H1 (cell line): ENCODE results near the gene EVI5. TPM values are rescaled to one million over a fixed set of nuclear protein-coding genes. Genes with fewer than 3 reads are reported as not detected.
"Not testable (repeated sequence)": the region's sequence is repeated elsewhere in the genome, so short reads cannot be mapped to it uniquely, and the experiment has no call there.

Source experiments
- CTCF ChIA-PET: fragments of 300-600 bp; sonication (Branson Sonifier 250); formaldehyde crosslinking; loops from one replicate; lab custom pipeline; 2021; ENCODE audit not compliant: partially characterized antibody; lab: Charles Lee
- POLR2A ChIA-PET: fragments of 300-600 bp; sonication (Branson Sonifier 250); formaldehyde crosslinking; loops from one replicate; lab custom pipeline; 2021; ENCODE audit warnings: inconsistent platforms; ENCODE audit not compliant: partially characterized antibody; lab: Charles Lee
- DNase-seq, 2 experiments: peaks; one replicate each; pipeline versions ENCODE4 v3.0.0 to v3.0.0-alpha.2; 2010 to 2022; ENCODE audit warnings: low spot score in 2 of 2, low read depth in 1 of 2, mixed read lengths in 1 of 2
- FAIRE-seq: peaks from 2 replicates; lab custom pipeline; 2011; peaks lifted over from hg19 to GRCh38; lab: Jason Lieb, UNC
- H2AFZ ChIP-seq: 2 replicates; pipeline ENCODE4 v1.8.1; 2012; ENCODE audit warnings: low read length, inconsistent platforms
- H2AK5ac ChIP-seq: 2 replicates; pipeline ENCODE4 v1.6.1; 2013; ENCODE audit warnings: low read depth, low read length
- H2BK120ac ChIP-seq: replicated peaks from 2 replicates; pipeline ENCODE3; 2013; ENCODE audit warnings: low read depth, low read length, inconsistent platforms
- H2BK12ac ChIP-seq: 2 replicates; pipeline ENCODE4 v1.6.1; 2013; ENCODE audit warnings: low read depth, low read length
- H2BK15ac ChIP-seq: 2 replicates; pipeline ENCODE4 v1.6.1; 2013; ENCODE audit warnings: low read length
- H2BK20ac ChIP-seq: 2 replicates; pipeline ENCODE4 v1.6.1; 2013; ENCODE audit warnings: low read length
- H2BK5ac ChIP-seq: 2 replicates; pipeline ENCODE4 v1.6.1; 2013; ENCODE audit warnings: low read depth, low read length
- H3K14ac ChIP-seq: 2 replicates; pipeline ENCODE4 v1.6.1; 2013; ENCODE audit warnings: inconsistent platforms; ENCODE audit not compliant: insufficient read length
- H3K18ac ChIP-seq: 2 replicates; pipeline ENCODE4 v1.6.1; 2013; ENCODE audit warnings: low read length; ENCODE audit errors: extremely low read depth
- H3K23ac ChIP-seq: 2 replicates; pipeline ENCODE4 v1.6.1; 2013; ENCODE audit warnings: inconsistent platforms; ENCODE audit not compliant: insufficient read length
- H3K23me2 ChIP-seq: 2 replicates; pipeline ENCODE4 v1.6.1; 2013; ENCODE audit warnings: low read depth, low read length
- H3K27ac ChIP-seq: 2 replicates; pipeline ENCODE4 v1.6.1; 2011; ENCODE audit warnings: low read depth, low read length, inconsistent platforms
- H3K27me3 ChIP-seq, 4 experiments: replicated peaks in 1 of 4; 1 replicate in 1 of 4; 2 replicates in 3 of 4; pipeline versions ENCODE4 v1.6.1 to v1.8.1; 2011 to 2013; ENCODE audit warnings: low read length in 3 of 4, mild to moderate bottlenecking in 3 of 4, inconsistent platforms in 2 of 4, mixed read lengths in 2 of 4, moderate library complexity in 1 of 4; ENCODE audit not compliant: control insufficient read depth in 3 of 4, insufficient read depth in 3 of 4; ENCODE audit errors: extremely low read depth in 1 of 4
- H3K36me3 ChIP-seq, 4 experiments: 2 replicates each; pipeline versions ENCODE4 v1.6.1 to v1.8.1; 2011 to 2013; ENCODE audit warnings: mild to moderate bottlenecking in 4 of 4, low read length in 3 of 4, moderate library complexity in 2 of 4, control low read depth in 1 of 4, inconsistent platforms in 1 of 4; ENCODE audit not compliant: insufficient read depth in 4 of 4, control insufficient read depth in 2 of 4
- H3K4ac ChIP-seq: replicated peaks from 2 replicates; pipeline ENCODE3; 2013; ENCODE audit warnings: low read length, low read depth, mixed read lengths, inconsistent platforms; ENCODE audit not compliant: insufficient read length
- H3K4me1 ChIP-seq, 4 experiments: replicated peaks in 1 of 4; 1 replicate in 1 of 4; 2 replicates in 3 of 4; pipeline versions ENCODE4 v1.6.1 to v1.8.1; 2011 to 2013; ENCODE audit warnings: low read length in 3 of 4, inconsistent platforms in 2 of 4, mixed read lengths in 1 of 4; ENCODE audit not compliant: insufficient read depth in 4 of 4, control insufficient read depth in 3 of 4
- H3K4me2 ChIP-seq, 2 experiments: 2 replicates each; pipeline versions ENCODE4 v1.6.1 to v1.8.1; 2011 to 2013; ENCODE audit warnings: low read depth in 2 of 2, low read length in 2 of 2, control low read depth in 1 of 2, inconsistent platforms in 1 of 2, mild to moderate bottlenecking in 1 of 2; ENCODE audit not compliant: insufficient read depth in 1 of 2
- H3K4me3 ChIP-seq, 4 experiments: fragments of 200-600, 300-600 bp in 1 of 4; sonication (generic), shearing (Covaris generic), sonication (Bioruptor Twin) in 1 of 4; 2 replicates each; pipeline versions ENCODE4 v1.5.1 to v1.8.1; 2011 to 2016; ENCODE audit warnings: low read length in 4 of 4, low read depth in 3 of 4, control low read depth in 2 of 4, inconsistent platforms in 2 of 4, mild to moderate bottlenecking in 2 of 4, mixed read lengths in 1 of 4, moderate library complexity in 1 of 4; ENCODE audit not compliant: insufficient read depth in 2 of 4; ENCODE audit errors: extremely low read depth in 1 of 4
- H3K56ac ChIP-seq: replicated peaks from 2 replicates; pipeline ENCODE3; 2013; ENCODE audit warnings: low read depth, mild to moderate bottlenecking, mixed read lengths, low read length, inconsistent platforms; ENCODE audit not compliant: insufficient read length
- H3K79me1 ChIP-seq: 2 replicates; pipeline ENCODE4 v1.6.1; 2013; ENCODE audit warnings: low read depth, low read length, control low read depth
- H3K79me2 ChIP-seq, 2 experiments: 2 replicates each; pipeline versions ENCODE4 v1.6.1 to v1.8.1; 2012 to 2013; ENCODE audit warnings: low read length in 2 of 2, mild to moderate bottlenecking in 2 of 2, inconsistent platforms in 1 of 2; ENCODE audit not compliant: insufficient read depth in 2 of 2, control insufficient read depth in 1 of 2
- H3K9ac ChIP-seq, 4 experiments: replicated peaks in 1 of 4; 1 replicate in 1 of 4; 2 replicates in 3 of 4; pipeline versions ENCODE4 v1.6.1 to v1.8.1; 2011 to 2013; ENCODE audit warnings: low read depth in 3 of 4, low read length in 3 of 4, control low read depth in 2 of 4, mild to moderate bottlenecking in 2 of 4, moderate library complexity in 2 of 4, inconsistent platforms in 1 of 4; ENCODE audit errors: extremely low read depth in 1 of 4
- H3K9me3 ChIP-seq, 2 experiments: 2 replicates each; pipeline versions ENCODE4 v1.6.1 to v1.8.1; 2012 to 2013; ENCODE audit warnings: mild to moderate bottlenecking in 2 of 2, moderate library complexity in 2 of 2, control low read depth in 1 of 2, inconsistent platforms in 1 of 2, low read depth in 1 of 2, low read length in 1 of 2, mixed read lengths in 1 of 2; ENCODE audit not compliant: insufficient read depth in 2 of 2
- H4K20me1 ChIP-seq, 2 experiments: replicated peaks in 1 of 2; 2 replicates each; pipeline versions ENCODE3 to v1.8.1; 2011 to 2013; ENCODE audit warnings: inconsistent platforms in 2 of 2, low read length in 2 of 2, mild to moderate bottlenecking in 1 of 2; ENCODE audit not compliant: insufficient read depth in 2 of 2, control insufficient read depth in 1 of 2
- H4K5ac ChIP-seq: 2 replicates; pipeline ENCODE4 v1.6.1; 2013; ENCODE audit warnings: low read length, low read depth, mixed read lengths, inconsistent platforms; ENCODE audit not compliant: insufficient read length
- H4K8ac ChIP-seq: 2 replicates; pipeline ENCODE4 v1.8.0; 2013; ENCODE audit warnings: mild to moderate bottlenecking, moderate library complexity, low read length, inconsistent platforms; ENCODE audit not compliant: insufficient read depth; ENCODE audit errors: extremely low read depth
- H4K91ac ChIP-seq: replicated peaks from 2 replicates; pipeline ENCODE3; 2013; ENCODE audit warnings: low read length, mixed read lengths, inconsistent platforms; ENCODE audit not compliant: insufficient read length
- WGBS, 2 experiments: shearing (Covaris generic) in 1 of 2; methylation state at CpG; one replicate each; pipeline versions ENCODE4 v1.1.6 to v1.1.7; 2013 to 2015; ENCODE audit warnings: low lambda C conversion rate in 2 of 2, mixed read lengths in 2 of 2, inconsistent platforms in 1 of 2, low coverage in 1 of 2, missing lambda C conversion rate in 1 of 2; ENCODE audit not compliant: insufficient replicate concordance in 2 of 2, insufficient coverage in 1 of 2, insufficient read length in 1 of 2; ENCODE audit errors: extremely low coverage in 1 of 2, missing lambda C conversion rate in 1 of 2; 5-methylcytosine and 5-hydroxymethylcytosine counted together
- polyA plus RNA-seq, 7 experiments: library from polyadenylated mRNA; depleted of rRNA in 3 of 7; stranded (reverse) in 5 of 7; unstranded in 2 of 7; fragments of >200 nt in 5 of 7; fragments of 200-250 nt in 2 of 7; gene quantifications; 1 replicate in 5 of 7; 2 replicates in 1 of 7; 4 replicates in 1 of 7; pipeline versions ENCODE4 v1.2.1 to v1.2.3, GENCODE V29; 2011 to 2013; ENCODE audit warnings: missing spikeins in 2 of 7, mixed read lengths in 2 of 7
- total RNA-seq: library from RNA; stranded (reverse); fragmentation: NEBNext Ultra II Directional; extraction: Animal tissue kit (Norgen Biotek cat#: 25700); gene quantifications from 2 replicates; pipeline ENCODE4 v1.2.1, GENCODE V29; 2021

The EVI5 gene
- total and polyA plus RNA-seq, 2 of the 8 experiments (the other 6 are each of a cell fraction or from before 2014, with no cell fraction given), result 1.7 to 13.7 TPM

- H3K4me2 ChIP-seq, H4K91ac ChIP-seq, DNase-seq, H3K36me3 ChIP-seq, H2BK15ac ChIP-seq, H3K27me3 ChIP-seq, H2AK5ac ChIP-seq, H3K4ac ChIP-seq, H2BK20ac ChIP-seq, H3K9ac ChIP-seq, H3K79me2 ChIP-seq, H4K20me1 ChIP-seq, H4K8ac ChIP-seq, H3K56ac ChIP-seq, H3K14ac ChIP-seq, H2AFZ ChIP-seq, H3K79me1 ChIP-seq, H3K4me3 ChIP-seq, H3K4me1 ChIP-seq, H3K23me2 ChIP-seq, H3K27ac ChIP-seq, H4K5ac ChIP-seq, H3K9me3 ChIP-seq, H2BK120ac ChIP-seq, FAIRE-seq, H2BK12ac ChIP-seq, CTCF ChIA-PET, H3K23ac ChIP-seq, H2BK5ac ChIP-seq, H3K18ac ChIP-seq: not testable (repeated sequence)
- 87% methylated on average over 8 of the region's 9 CpGs; no CpG with 5 or more reads in 1 of the 2 experiments for WGBS, 2 experiments
- POLR2A ChIA-PET, result interaction anchor here (0.9 to 1.3 kb wide), 2 partner anchors 139 to 241 kb away, joined by 3 read pairs; no protein-coding TSS in a partner anchor
These were observed 195.5 kb downstream of the EVI5 start for GRCh38 chr1:92589361-92589760.
